H1 (cell line): ENCODE measurements around the gene LHPP. TPM values are rescaled to one million over a fixed set of nuclear protein-coding genes. Genes with fewer than 3 reads are reported as not detected.

Experiments used
- BRCA1 ChIP-seq: IDR thresholded peaks from 2 replicates; pipeline ENCODE4 v1.6.1; 2012; ENCODE audit warnings: low read depth, low read length, improper control_type of control experiment
- CHD7 ChIP-seq: fragments of 300-600 bp; sonication (generic); IDR thresholded peaks from 2 replicates; pipeline ENCODE4 v1.7.1; 2012; ENCODE audit warnings: low read length, moderate library complexity, mild to moderate bottlenecking, inconsistent platforms; ENCODE audit not compliant: insufficient replicate concordance
- E2F6 ChIP-seq: IDR thresholded peaks from 2 replicates; pipeline ENCODE4 v1.6.1; 2012; ENCODE audit warnings: inconsistent platforms
- EZH2 ChIP-seq: fragments of 200-600 bp; sonication (generic); IDR thresholded peaks from 2 replicates; pipeline ENCODE4 v1.7.1; 2012; ENCODE audit warnings: low read depth, mild to moderate bottlenecking, moderate library complexity, low read length, inconsistent platforms; ENCODE audit not compliant: severe bottlenecking
- JUND ChIP-seq: IDR thresholded peaks from 2 replicates; pipeline ENCODE4 v1.6.1; 2011; ENCODE audit warnings: mild to moderate bottlenecking, improper control_type of control experiment, low read length
- POLR2A ChIP-seq, 2 experiments: IDR thresholded peaks; 1 replicate in 1 of 2; 2 replicates in 1 of 2; pipeline ENCODE4 v1.6.1; 2011; ENCODE audit warnings: low read depth in 2 of 2, low read length in 2 of 2, mild to moderate bottlenecking in 2 of 2; ENCODE audit errors: control extremely low read depth in 1 of 2
- RAD21 ChIP-seq, 2 experiments: IDR thresholded peaks in 1 of 2; conservative IDR thresholded peaks in 1 of 2; 2 replicates each; pipeline ENCODE4 v1.6.1; 2011; ENCODE audit warnings: low read depth in 2 of 2, low read length in 2 of 2, improper control_type of control experiment in 1 of 2, inconsistent platforms in 1 of 2, mild to moderate bottlenecking in 1 of 2, moderate library complexity in 1 of 2
- TBP ChIP-seq: IDR thresholded peaks from 2 replicates; pipeline ENCODE4 v1.6.1; 2011; ENCODE audit warnings: low read depth, low read length, improper control_type of control experiment
- USF2 ChIP-seq: IDR thresholded peaks from 2 replicates; pipeline ENCODE4 v1.6.1; 2011; ENCODE audit warnings: low read length, improper control_type of control experiment
- ZNF274 ChIP-seq: IDR thresholded peaks from 2 replicates; pipeline ENCODE4 v1.7.0; 2012; ENCODE audit warnings: low read length, borderline replicate concordance; ENCODE audit errors: extremely low read depth
- polyA plus RNA-seq, 7 experiments: library from polyadenylated mRNA; depleted of rRNA in 3 of 7; stranded (reverse) in 5 of 7; unstranded in 2 of 7; fragments of >200 nt in 5 of 7; fragments of 200-250 nt in 2 of 7; gene quantifications; 1 replicate in 5 of 7; 2 replicates in 1 of 7; 4 replicates in 1 of 7; pipeline versions ENCODE4 v1.2.1 to v1.2.3, GENCODE V29; 2011 to 2013; ENCODE audit warnings: missing spikeins in 2 of 7, mixed read lengths in 2 of 7
- total RNA-seq: library from RNA; stranded (reverse); fragmentation: NEBNext Ultra II Directional; extraction: Animal tissue kit (Norgen Biotek cat#: 25700); gene quantifications from 2 replicates; pipeline ENCODE4 v1.2.1, GENCODE V29; 2021

The LHPP gene
- total and polyA plus RNA-seq, 2 of the 8 experiments (the other 6 are each of a cell fraction or from before 2014, with no cell fraction given): 26.0 to 45.0 TPM

- TF ChIP-seq CHD7: no peak
- no peak for TF ChIP-seq BRCA1
- no peak for TF ChIP-seq ZNF274
- TF ChIP-seq USF2: no peak
- no peak for TF ChIP-seq JUND
- no peak for TF ChIP-seq POLR2A (IDR thresholded peaks at IDR 0.05; ENCODE audit: control extremely low read depth in 1 of 2, low read depth in 2 of 2, low read length in 2 of 2)
- TF ChIP-seq EZH2: no peak
- TF ChIP-seq RAD21 (IDR thresholded peaks at IDR 0.05 in 1 of 2, conservative IDR thresholded peaks at IDR 0.05 in 1 of 2; ENCODE audit: low read depth in 2 of 2, low read length in 2 of 2): peak; percentile 72 to 81
- no peak for TF ChIP-seq E2F6
- no peak for TF ChIP-seq TBP
Measured at GRCh38 chr10:124632064-124632531, 170.5 kb downstream of the LHPP start (continued).
